SU-DHL-6 (cell line): ENCODE data around the gene C1GALT1.
A peak's percentile ranks its signal among the peaks of the same experiment; 100 is the strongest.

Source experiments
- H2AFZ ChIP-seq: fragments of 200-600 bp; sonication (generic); 2 replicates; pipeline ENCODE4 v1.6.1; 2014; ENCODE audit warnings: low read depth, mild to moderate bottlenecking, moderate library complexity, mixed read lengths, antibody characterized with exemption, low read length; ENCODE audit not compliant: severe bottlenecking
- H3F3A ChIP-seq: fragments of 200-600 bp; shearing (Covaris generic); 2 replicates; pipeline ENCODE4 v1.6.0; 2016; ENCODE audit warnings: antibody characterized with exemption, mild to moderate bottlenecking; ENCODE audit not compliant: insufficient read depth
- H3K27ac ChIP-seq: fragments of 200-600 bp; sonication (generic); 2 replicates; pipeline ENCODE4 v1.5.1; 2016; ENCODE audit warnings: low read depth, mild to moderate bottlenecking, low read length, moderate library complexity, mixed read lengths
- H3K27me3 ChIP-seq: fragments of 200-600 bp; sonication (generic), shearing (Covaris generic); 2 replicates; pipeline ENCODE4 v1.6.0; 2014; ENCODE audit warnings: mild to moderate bottlenecking, low read length
- H3K36me3 ChIP-seq: fragments of 200-600 bp; sonication (generic); 2 replicates; pipeline ENCODE4 v1.6.1; 2014; ENCODE audit warnings: mild to moderate bottlenecking, low read length, mixed read lengths
- H3K4me2 ChIP-seq: fragments of 300-600, 200-600 bp; shearing (Covaris generic), sonication (generic); 2 replicates; pipeline ENCODE4 v1.6.0; 2014; ENCODE audit warnings: low read length, low read depth, mild to moderate bottlenecking; ENCODE audit not compliant: poor library complexity, severe bottlenecking
- H3K4me3 ChIP-seq: fragments of 200-600 bp; sonication (generic); 2 replicates; pipeline ENCODE4 v1.5.1; 2014; ENCODE audit warnings: antibody characterized with exemption, low read length, mild to moderate bottlenecking, mixed read lengths; ENCODE audit not compliant: insufficient read depth, poor library complexity, severe bottlenecking
- H3K79me2 ChIP-seq: fragments of 200-600 bp; sonication (generic); 2 replicates; pipeline ENCODE4 v1.6.1; 2014; ENCODE audit warnings: mild to moderate bottlenecking, low read length, moderate library complexity; ENCODE audit not compliant: insufficient read depth
- H3K9ac ChIP-seq: fragments of 200-600 bp; sonication (generic); 2 replicates; pipeline ENCODE4 v1.7.0; 2014; ENCODE audit warnings: mild to moderate bottlenecking, low read length
- H3K9me2 ChIP-seq: fragments of 200-600 bp; sonication (generic); replicated peaks from 2 replicates; pipeline ENCODE4 v1.6.1; 2014; ENCODE audit warnings: low read length; ENCODE audit not compliant: insufficient read depth
- H3K9me3 ChIP-seq: fragments of 200-600 bp; sonication (generic); 2 replicates; pipeline ENCODE4 v1.6.1; 2014; ENCODE audit warnings: low read length, mixed read lengths; ENCODE audit not compliant: insufficient read depth
- H4K20me1 ChIP-seq: fragments of 200-600 bp; sonication (generic); 2 replicates; pipeline ENCODE4 v1.6.1; 2014; ENCODE audit warnings: low read depth, mild to moderate bottlenecking, antibody characterized with exemption, low read length, moderate library complexity, mixed read lengths
- CTCF ChIP-seq: fragments of 200-600 bp; sonication (generic); IDR thresholded peaks from one replicate; pipeline ENCODE4 v1.5.1; 2017; ENCODE audit warnings: antibody characterized with exemption, mild to moderate bottlenecking, low read length, moderate library complexity; ENCODE audit not compliant: insufficient read depth, poor library complexity, severe bottlenecking
- EZH2phosphoT487 ChIP-seq: fragments of 200-600 bp; sonication (generic), shearing (Covaris generic); conservative IDR thresholded peaks from 2 replicates; pipeline ENCODE4 v1.6.1; 2018; ENCODE audit warnings: mild to moderate bottlenecking, antibody characterized with exemption, low read length, moderate library complexity, mixed read lengths

Gene C1GALT1

GRCh38 chr7:7254319-7254718 lies 72.0 kb downstream of the C1GALT1 start:
- Histone ChIP-seq H2AFZ (no peak overlapping the region), H3K27ac (no peak overlapping the region), H3K79me2 (peaks cover 18% of the 10 kb centered on the region; the same call in 1 of the 2 replicates), H3K9me3 (no peaks in the 10 kb centered on the region), H3K4me3 (no peak overlapping the region), H4K20me1 (no peaks in the 10 kb centered on the region), H3K27me3 (no peaks in the 10 kb centered on the region), H3K4me2 (no peak overlapping the region), H3F3A (peaks cover 70% of the 10 kb centered on the region), H3K9ac (no peak overlapping the region), H3K9me2 (no peaks in the 10 kb centered on the region), H3K36me3 (0 out of 2 replicates have a peak, but pooled peaks cover 3% of the 10 kb centered on the region)
- TF ChIP-seq EZH2phosphoT487, result no peak
- no peak for TF ChIP-seq CTCF

GRCh38 chr7:7254908-7255307 lies 72.6 kb downstream of the C1GALT1 start:
- Histone ChIP-seq H3K27ac (peak overlapping the region; percentile 47), H3K79me2 (peaks cover 17% of the 10 kb centered on the region; the same call in 1 of the 2 replicates), H3K9me2 (no peaks in the 10 kb centered on the region), H3K4me3 (no peak overlapping the region), H2AFZ (no peak overlapping the region), H3F3A (peaks cover 64% of the 10 kb centered on the region), H3K9ac (no peak overlapping the region), H4K20me1 (no peaks in the 10 kb centered on the region), H3K9me3 (no peaks in the 10 kb centered on the region), H3K4me2 (no peak overlapping the region), H3K36me3 (0 out of 2 replicates have a peak, but pooled peaks cover 3% of the 10 kb centered on the region), H3K27me3 (no peaks in the 10 kb centered on the region)
- TF ChIP-seq CTCF (no peak), EZH2phosphoT487 (no peak)

GRCh38 chr7:7256731-7257274 lies 74.5 kb downstream of the C1GALT1 start:
- Histone ChIP-seq H3K79me2 (peaks cover 4% of the 10 kb centered on the region; the same call in 1 of the 2 replicates), H4K20me1 (no peaks in the 10 kb centered on the region), H3K4me3 (no peak overlapping the region), H3F3A (peaks cover 48% of the 10 kb centered on the region), H3K27me3 (no peaks in the 10 kb centered on the region), H3K36me3 (0 out of 2 replicates have a peak, but pooled peaks cover 3% of the 10 kb centered on the region), H3K27ac (peak overlapping the region; percentile 95), H3K4me2 (peak overlapping the region; percentile 95), H3K9ac (peak overlapping the region; percentile 55; the same call in 1 of the 2 replicates), H3K9me3 (no peaks in the 10 kb centered on the region), H3K9me2 (no peaks in the 10 kb centered on the region), H2AFZ (no peak overlapping the region)
- TF ChIP-seq CTCF, result no peak
- no peak for TF ChIP-seq EZH2phosphoT487
